ENCODE measurements around the gene MRPL48.
"Not testable (repeated sequence)": the region's sequence is repeated elsewhere in the genome, so short reads cannot be mapped to it uniquely, and the experiment has no call there.

Gene MRPL48

GRCh38 chr11:73838443-73839122 is 50.9 kb downstream of the MRPL48 start:
- no peak for DNase-seq (ENCODE audit: low read depth in 1 of 2, low spot score in 1 of 2)

- no peak for DNase-seq (ENCODE audit: low read depth in 1 of 2, low spot score in 1 of 2)
These were observed 51.4 kb downstream of the MRPL48 start for GRCh38 chr11:73839123-73839457.

GRCh38 chr11:73851046-73851764 is 63.5 kb downstream of the MRPL48 start:
- DNase-seq (ENCODE audit: low read depth in 1 of 2, low spot score in 1 of 2): no peak

GRCh38 chr11:73852049-73852448 is 64.4 kb downstream of the MRPL48 start:
- DNase-seq (ENCODE audit: low read depth in 1 of 2, low spot score in 1 of 2): no peak

- DNase-seq (ENCODE audit: low read depth in 1 of 2, low spot score in 1 of 2): no peak
These were observed 67.0 kb downstream of the MRPL48 start for GRCh38 chr11:73854680-73855079.

- DNase-seq (ENCODE audit: low read depth in 1 of 2, low spot score in 1 of 2): no peak
These were observed 68.4 kb downstream of the MRPL48 start for GRCh38 chr11:73856031-73856567.

GRCh38 chr11:73859671-73860070 is 72.0 kb downstream of the MRPL48 start:
- DNase-seq (ENCODE audit: low read depth in 1 of 2, low spot score in 1 of 2): no peak

- no peak for DNase-seq (ENCODE audit: low read depth in 1 of 2, low spot score in 1 of 2)
These were observed 72.5 kb downstream of the MRPL48 start for GRCh38 chr11:73860202-73860601.

- DNase-seq (ENCODE audit: low read depth in 1 of 2, low spot score in 1 of 2): no peak
These were observed 75.3 kb downstream of the MRPL48 start for GRCh38 chr11:73862986-73863385.

GRCh38 chr11:73866095-73866579 is 78.5 kb downstream of the MRPL48 start:
- DNase-seq (ENCODE audit: low read depth in 1 of 2, low spot score in 1 of 2): no peak

- no peak for DNase-seq (ENCODE audit: low read depth in 1 of 2, low spot score in 1 of 2)
These were observed 78.9 kb downstream of the MRPL48 start for GRCh38 chr11:73866586-73866996.

- no peak for DNase-seq (ENCODE audit: low read depth in 1 of 2, low spot score in 1 of 2)
These were observed 81.8 kb downstream of the MRPL48 start for GRCh38 chr11:73869332-73869949.

- no peak for DNase-seq (ENCODE audit: low read depth in 1 of 2, low spot score in 1 of 2)
These were observed 82.6 kb downstream of the MRPL48 start for GRCh38 chr11:73870261-73870660.

- DNase-seq (ENCODE audit: low read depth in 1 of 2, low spot score in 1 of 2): no peak
These were observed 85.2 kb downstream of the MRPL48 start for GRCh38 chr11:73872749-73873357.

GRCh38 chr11:73875380-73875779 is 87.7 kb downstream of the MRPL48 start:
- DNase-seq (ENCODE audit: low read depth in 1 of 2, low spot score in 1 of 2): no peak

- DNase-seq (ENCODE audit: low read depth in 1 of 2, low spot score in 1 of 2): no peak
These were observed 88.2 kb downstream of the MRPL48 start for GRCh38 chr11:73875840-73876239.

- peak; percentile 82 to 95 for DNase-seq (ENCODE audit: low read depth in 1 of 2, low spot score in 1 of 2)
These were observed 89.0 kb downstream of the MRPL48 start, which contains the start of the genes COA4 and PAAF1 for GRCh38 chr11:73876424-73877310. TSS of gene COA4 (minus strand) at chr11:73876846. CDS start at chr11:73873378, 3,468 bp downstream. TSS of gene PAAF1 (plus strand) at chr11:73876999. CDS start at chr11:73877022, 23 bp downstream.

- no peak for DNase-seq (ENCODE audit: low read depth in 1 of 2, low spot score in 1 of 2)
These were observed 91.1 kb downstream of the MRPL48 start for GRCh38 chr11:73878771-73879170.

- DNase-seq (ENCODE audit: low read depth in 1 of 2, low spot score in 1 of 2): not testable (repeated sequence)
These were observed 92.8 kb downstream of the MRPL48 start for GRCh38 chr11:73880449-73880848.

- DNase-seq (ENCODE audit: low read depth in 1 of 2, low spot score in 1 of 2): no peak
These were observed 96.2 kb downstream of the MRPL48 start for GRCh38 chr11:73883856-73884255.
